ENCODE measurements around the gene PPTC7.

PPTC7 gene

DNA sequence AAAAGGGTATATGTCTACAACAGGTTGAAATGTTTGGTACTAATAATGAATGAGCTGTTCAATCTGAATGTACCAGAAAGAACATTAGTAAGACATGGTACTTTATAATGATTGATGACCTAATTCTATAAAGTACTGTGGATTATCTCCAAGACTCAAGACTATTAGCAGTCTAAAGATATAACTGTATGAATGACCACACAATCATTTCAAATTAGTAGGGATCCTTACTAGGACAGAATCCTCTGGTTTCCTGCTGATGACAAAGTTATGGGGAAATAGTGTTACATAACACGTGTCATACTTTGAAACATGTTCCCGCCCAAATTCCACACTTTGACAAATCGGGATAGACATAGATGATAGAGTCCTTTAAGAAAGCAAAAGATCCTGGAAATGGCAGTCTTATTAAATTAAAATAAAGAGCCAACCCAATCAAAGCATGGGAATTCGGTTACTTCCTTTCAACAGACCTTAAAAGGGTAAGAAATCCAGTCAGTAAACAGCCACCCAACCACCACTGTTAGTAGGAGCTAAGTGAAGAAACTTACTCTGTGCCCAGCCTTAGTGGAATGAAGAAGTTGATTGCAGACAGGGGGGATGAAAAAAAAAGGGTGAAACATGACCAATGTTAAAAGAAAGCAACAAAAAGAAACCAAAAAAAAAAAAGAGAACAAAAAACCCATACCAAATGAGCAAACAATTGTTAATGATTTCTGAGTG lies 84.0 kb downstream of the PPTC7 start:
- peaks cover 4% of the 10 kb centered on the region for H3K9me3 Mint-ChIP-seq
- H3K4me1 Mint-ChIP-seq, result peaks cover 44% of the 10 kb centered on the region
- no peak for DNase-seq
- peak overlapping the region; percentile 33 for H3K4me3 Mint-ChIP-seq
- peak overlapping the region; percentile 2 for H3K27ac Mint-ChIP-seq
- H3K36me3 Mint-ChIP-seq, result peaks cover 45% of the 10 kb centered on the region
- peaks cover 5% of the 10 kb centered on the region for H3K27me3 Mint-ChIP-seq
- CTCF ChIA-PET, result interaction anchor here (1.0 to 5.0 kb wide), 4 partner anchors 9 to 104 kb away, joined by 3 to 22 read pairs (median 6); partner anchors contain the start of genes ARPC3, FAM216A and GPN3
